Measurements from ENCODE around the gene KLHL14.

DNA sequence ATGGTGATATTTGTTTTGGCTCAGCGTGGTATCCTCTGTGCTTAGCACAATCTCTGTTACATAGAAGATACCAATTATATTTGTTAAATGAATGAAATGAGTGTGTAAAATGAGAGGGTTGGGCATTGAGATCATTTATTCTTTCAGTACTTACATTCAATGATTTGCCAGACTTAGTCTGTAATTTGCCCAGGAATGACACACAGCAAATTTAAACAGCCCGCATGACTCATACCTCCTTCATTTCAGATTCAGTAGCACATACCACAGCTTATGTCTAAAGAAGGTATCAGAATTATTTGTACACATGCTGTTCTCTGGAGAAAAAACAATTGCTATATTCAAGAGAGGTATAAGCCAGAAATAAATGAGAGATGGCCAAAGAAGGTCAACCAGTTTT is 37.0 kb downstream of the KLHL14 start:
- TF ChIP-seq, protein P1, sequence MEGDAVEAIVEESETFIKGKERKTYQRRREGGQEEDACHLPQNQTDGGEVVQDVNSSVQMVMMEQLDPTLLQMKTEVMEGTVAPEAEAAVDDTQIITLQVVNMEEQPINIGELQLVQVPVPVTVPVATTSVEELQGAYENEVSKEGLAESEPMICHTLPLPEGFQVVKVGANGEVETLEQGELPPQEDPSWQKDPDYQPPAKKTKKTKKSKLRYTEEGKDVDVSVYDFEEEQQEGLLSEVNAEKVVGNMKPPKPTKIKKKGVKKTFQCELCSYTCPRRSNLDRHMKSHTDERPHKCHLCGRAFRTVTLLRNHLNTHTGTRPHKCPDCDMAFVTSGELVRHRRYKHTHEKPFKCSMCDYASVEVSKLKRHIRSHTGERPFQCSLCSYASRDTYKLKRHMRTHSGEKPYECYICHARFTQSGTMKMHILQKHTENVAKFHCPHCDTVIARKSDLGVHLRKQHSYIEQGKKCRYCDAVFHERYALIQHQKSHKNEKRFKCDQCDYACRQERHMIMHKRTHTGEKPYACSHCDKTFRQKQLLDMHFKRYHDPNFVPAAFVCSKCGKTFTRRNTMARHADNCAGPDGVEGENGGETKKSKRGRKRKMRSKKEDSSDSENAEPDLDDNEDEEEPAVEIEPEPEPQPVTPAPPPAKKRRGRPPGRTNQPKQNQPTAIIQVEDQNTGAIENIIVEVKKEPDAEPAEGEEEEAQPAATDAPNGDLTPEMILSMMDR (IDR thresholded peaks at IDR 0.05) = no peak
- TF ChIP-seq POLR2A (IDR thresholded peaks at IDR 0.05) = no peak

Measured in heart left ventricle (tissue), 13 donors.